Activated CD8-positive, alpha-beta memory T cell treated with anti-CD3 and anti-CD28 coated beads, Interleukin-2, amount 50 U/mL, for 4 hours (primary cell): Measurements from ENCODE around the gene CRYBA4.
A peak's percentile ranks its signal among the peaks of the same experiment; 100 is the strongest.

ENCODE experiments used
- DNase-seq: peaks from one replicate; pipeline ENCODE4 v3.0.0-alpha.2; 2020

Gene CRYBA4

DNA sequence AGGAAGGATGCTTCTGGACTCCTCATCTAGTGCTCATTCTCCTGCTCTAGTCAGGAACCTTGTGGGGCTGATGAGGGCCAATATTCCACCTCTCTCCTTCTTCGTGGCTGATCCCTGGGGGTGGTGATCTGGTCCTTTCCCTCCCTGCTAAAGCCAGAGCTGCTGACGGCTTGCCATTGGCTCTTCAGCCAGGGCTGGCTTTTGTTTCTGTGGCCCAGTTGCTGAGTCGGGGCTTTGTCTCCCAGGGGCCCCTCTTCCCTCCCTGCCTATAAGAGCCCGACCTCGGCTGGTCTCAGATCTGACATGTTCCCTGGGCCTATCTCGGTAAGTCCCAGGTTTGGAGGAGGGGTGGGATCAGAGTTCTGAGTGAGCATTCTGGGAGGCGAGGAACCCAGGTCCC, at the start of gene CRYBA4:
TSS of gene CRYBA4 (plus strand) at position 301 of the 400 bp plus-strand sequence. CDS start 634 bp downstream, outside the sequence.
- no peak for DNase-seq

- no peak for DNase-seq
These were observed 48.6 kb upstream of the CRYBA4 start for GRCh38 chr22:26573026-26573662.

DNA sequence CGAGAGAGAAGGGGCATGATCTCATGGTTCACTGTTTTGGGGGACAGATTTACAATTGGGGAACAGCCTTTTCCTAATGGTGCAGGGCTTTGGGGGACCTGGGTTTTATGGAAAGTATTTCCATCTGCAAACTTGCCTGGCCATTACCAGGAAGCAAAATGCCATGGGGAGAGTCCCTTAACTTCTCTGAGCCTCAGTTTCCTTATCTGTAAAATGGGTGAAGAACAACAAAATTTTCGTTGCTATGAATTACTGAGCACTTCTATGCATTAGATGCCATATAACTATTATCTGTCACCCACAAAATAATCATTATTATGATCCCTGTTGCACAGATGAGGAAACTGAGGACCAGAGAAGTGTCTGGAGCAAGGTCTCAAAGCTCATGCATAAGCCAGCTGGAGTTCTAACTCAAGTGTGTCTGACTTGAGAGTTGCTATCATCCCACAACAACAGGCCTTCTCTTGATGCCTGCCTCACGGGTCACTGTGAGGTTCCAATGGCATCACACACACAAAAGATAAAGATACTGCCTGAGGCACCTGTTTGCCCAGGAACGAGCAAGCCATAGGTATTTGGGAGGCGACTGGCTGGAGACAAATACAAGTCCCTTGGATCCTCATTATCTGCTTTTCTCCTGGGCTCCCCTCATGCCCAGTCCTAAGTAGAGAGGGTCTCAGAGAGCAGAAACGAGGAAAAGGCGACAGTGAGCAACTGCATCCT, 47.6 kb upstream of the CRYBA4 start:
- no peak for DNase-seq

DNA sequence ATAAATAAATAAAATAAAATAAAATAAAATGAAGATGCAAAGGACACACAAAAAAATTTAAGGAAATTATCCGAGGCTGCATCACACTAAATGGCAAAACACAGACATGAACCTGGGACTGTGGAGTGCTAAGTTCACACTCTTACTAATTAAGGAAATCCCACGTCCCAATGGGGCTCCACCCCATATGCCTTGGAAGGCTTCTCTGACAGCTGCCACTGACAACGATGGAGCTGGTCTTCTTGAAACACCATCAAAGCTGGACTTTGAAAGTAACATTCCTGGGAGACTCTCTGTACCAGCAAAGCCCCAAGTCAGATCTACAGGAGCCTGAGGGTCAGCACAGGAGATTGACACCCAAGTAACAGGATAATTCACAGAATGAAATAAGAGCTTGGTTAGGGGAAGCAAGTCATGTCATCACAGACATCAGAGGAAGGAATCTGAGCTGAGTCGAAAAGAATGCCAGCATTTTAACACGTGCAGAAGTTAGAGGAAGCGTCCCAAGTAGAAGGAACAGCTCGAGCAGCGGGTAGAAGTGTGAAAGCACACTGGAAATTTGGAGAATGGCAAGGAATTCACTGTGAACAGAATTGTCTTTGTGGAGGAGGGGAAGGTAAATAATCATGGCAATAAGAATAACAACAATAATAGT, 45.6 kb upstream of the CRYBA4 start:
- DNase-seq: no peak

DNA sequence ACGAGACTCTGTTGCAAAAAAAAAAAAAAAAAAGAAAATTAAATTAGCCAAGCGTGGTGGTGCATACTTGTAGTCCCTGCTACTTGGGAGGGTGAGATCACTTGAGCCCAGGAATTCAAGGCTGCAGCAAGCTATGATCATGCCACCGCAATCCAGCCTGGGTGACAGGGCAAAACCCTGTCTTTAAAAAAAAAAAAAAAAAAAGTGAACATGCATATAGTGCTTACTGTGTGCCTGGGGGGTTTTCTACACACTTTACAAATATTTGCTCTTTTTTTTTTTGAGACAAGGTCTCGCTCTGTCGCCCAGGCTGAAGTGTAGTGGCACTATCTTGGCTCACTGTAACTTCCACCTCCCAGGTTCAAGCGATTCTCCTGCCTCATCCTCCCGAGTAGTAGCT, 44.7 kb upstream of the CRYBA4 start:
- DNase-seq: no peak

- peak; percentile 49 for DNase-seq
These were observed 42.4 kb upstream of the CRYBA4 start for GRCh38 chr22:26579331-26579886.

DNA sequence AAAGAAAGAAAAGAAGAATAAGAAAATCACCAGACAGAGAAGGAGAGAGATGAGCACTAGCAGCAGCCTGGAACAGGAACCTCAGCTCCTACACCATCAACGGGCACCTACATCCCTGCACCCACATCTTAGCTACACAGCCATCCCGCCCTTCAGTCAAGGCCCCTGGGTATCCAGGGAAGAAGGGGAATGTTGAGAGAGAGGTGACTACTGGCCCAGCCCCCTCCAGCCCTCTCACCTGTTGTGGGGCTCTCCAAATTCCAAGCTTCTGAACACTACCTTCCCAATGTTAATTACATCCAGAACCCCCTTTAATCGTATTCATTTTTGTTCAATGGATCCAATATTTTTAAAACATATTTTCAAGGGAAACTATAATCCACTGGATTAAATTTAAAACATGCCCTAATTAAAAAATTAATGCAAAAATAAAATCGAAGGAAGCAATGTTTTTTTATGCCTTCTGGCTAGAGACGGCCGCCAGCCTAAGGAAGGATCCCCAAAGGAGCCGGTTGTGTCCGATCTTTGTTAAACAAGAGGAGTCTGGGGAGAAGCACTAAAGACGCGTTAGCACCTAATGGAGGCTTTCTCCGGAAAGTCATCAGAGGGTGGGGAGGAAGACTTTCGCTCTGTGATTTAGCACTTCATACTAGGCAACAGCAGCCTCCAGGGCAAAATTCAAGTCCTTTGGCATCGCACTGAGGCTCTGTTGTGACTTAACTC, 41.4 kb upstream of the CRYBA4 start:
- no peak for DNase-seq

DNA sequence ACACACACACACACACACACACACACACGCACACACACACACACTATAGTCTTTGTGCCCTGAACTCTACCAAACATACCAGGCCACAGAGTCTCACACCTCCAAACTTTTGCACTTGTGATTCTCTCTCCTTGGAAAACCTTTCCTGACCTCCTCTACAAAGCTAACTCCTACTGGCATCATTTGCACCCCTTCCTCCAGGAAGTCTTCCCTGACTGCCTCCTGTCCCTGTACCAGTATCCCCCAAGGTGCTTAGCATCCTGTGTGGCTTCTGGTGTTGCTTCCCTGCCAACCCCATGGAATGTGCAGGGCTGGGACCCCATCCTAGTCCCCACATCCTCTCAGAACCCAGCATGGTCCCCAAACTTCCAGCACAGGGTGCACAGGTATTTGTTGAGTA, 40.7 kb upstream of the CRYBA4 start:
- DNase-seq: no peak

DNA sequence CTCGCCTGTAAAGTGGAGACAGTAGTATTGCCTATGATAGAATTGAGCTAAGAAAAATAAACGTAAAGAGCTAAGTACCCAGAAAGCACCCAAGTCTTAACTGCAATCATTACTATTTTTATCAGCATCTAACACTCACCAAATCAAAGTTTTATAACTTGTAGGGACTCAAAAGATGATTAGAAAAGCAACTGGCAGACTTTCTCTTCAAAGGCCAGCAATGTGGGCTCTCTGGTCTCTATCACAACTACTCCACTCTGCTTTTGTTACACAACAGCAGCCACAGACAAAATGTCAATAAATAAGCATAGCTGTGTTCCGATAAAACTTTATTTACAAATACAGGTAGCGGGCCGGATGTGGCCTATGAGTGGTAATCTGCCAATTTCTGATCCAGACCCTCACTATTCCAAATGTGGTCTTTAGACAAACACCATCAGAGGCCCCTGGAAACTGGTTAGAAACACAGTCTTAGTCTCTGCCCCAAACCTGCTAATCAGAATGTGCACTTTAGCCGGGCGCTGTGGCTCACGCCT, 40.1 kb upstream of the CRYBA4 start:
- no peak for DNase-seq

GRCh38 chr22:26584010-26584409, 37.8 kb upstream of the CRYBA4 start:
- DNase-seq: no peak

DNA sequence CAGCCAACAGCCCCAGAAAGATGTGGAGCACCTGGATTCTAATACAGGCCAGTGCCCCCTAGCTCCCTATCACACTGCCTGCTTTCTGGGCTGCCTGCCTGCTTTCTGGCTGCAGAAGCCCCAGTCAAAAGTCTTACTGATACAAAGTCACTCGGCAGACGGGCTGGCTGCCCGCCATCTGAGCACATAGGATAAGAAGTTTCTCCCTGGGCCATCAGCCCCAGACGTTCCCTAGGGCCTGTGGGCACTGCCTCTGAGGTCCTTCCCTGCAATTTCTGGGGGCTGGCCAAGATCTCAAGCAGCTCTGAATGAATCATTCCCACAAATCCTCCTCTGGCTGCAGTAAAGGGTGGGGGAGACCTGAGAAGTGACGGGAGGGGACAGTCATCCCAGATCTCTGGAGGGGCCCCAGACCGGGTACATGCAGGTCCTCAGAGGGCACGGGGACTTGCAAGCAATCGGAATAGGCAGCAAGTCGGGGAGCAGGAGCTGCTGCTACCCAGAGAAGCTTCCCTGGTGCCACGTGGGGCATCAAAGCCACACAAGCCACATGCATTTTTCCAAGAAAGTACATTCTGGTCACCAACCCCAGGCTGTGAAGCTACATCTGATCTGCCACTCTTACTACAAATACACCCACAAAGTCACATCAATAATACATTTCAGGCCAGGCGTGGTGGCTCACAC, 36.5 kb upstream of the CRYBA4 start:
- DNase-seq: no peak

DNA sequence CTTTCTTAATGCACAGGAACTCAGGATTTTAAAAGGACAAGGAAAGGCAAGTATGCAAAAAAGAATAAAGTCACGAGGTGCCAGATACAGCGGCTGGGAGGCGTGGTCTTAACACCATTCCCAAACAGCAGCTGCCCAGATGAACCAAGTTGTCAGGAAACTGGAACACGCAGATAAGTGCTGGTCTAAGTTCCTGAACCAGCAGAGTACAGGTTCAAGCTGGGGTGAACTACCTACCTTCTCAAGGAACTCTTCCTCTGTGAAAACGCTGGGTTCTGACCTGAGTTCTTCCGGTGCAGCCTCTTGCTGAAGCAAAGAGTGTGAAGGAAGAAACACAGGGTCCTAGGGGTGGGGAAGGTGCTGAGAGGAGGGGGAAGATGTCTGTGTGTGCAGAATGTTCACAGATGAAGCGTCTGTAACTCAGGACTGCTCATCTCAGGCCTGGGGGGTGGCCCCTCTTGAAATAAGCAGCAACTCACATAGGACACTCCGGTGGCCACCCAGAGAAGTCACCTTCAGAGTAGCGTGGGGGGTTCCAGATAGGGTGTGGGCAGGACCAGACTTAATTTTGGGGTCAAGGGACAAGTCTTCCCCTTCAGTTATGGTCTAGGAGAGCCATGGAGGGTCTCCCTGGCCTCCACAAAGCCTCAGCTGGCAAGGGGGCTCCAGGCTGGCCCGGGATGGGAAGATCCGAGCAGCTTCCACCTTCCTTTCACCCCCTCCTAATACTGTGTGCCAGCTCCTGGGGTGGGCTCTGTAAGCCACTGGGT, 35.0 kb upstream of the CRYBA4 start:
- no peak for DNase-seq

GRCh38 chr22:26587991-26588613, 33.7 kb upstream of the CRYBA4 start:
- DNase-seq: no peak

GRCh38 chr22:26588729-26589366, 32.9 kb upstream of the CRYBA4 start:
- no peak for DNase-seq

DNA sequence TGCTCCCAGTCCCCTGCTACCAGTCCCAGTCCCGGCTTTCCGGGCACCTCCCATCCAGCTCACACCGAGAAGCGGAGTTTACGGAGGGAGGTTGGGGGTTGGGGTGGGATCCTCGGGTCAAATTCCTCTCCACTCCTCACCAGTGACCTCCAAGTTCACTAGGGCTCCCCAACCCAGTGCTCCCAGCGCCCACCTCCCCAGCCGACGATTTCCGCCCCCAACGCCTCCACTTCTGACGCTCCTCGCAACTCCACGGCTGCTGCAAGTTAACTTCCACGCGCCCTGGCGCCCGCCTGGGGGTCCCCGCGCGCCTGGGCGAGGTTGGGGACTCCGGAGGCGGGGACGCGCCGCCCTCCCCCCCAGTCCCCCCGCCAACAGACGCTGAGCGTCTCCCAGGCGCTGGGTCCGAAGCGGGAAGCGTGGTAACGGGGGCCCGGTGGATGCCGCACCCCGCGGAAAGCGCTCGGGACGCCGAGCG, 32.4 kb upstream of the CRYBA4 start:
- peak; percentile 56 for DNase-seq

DNA sequence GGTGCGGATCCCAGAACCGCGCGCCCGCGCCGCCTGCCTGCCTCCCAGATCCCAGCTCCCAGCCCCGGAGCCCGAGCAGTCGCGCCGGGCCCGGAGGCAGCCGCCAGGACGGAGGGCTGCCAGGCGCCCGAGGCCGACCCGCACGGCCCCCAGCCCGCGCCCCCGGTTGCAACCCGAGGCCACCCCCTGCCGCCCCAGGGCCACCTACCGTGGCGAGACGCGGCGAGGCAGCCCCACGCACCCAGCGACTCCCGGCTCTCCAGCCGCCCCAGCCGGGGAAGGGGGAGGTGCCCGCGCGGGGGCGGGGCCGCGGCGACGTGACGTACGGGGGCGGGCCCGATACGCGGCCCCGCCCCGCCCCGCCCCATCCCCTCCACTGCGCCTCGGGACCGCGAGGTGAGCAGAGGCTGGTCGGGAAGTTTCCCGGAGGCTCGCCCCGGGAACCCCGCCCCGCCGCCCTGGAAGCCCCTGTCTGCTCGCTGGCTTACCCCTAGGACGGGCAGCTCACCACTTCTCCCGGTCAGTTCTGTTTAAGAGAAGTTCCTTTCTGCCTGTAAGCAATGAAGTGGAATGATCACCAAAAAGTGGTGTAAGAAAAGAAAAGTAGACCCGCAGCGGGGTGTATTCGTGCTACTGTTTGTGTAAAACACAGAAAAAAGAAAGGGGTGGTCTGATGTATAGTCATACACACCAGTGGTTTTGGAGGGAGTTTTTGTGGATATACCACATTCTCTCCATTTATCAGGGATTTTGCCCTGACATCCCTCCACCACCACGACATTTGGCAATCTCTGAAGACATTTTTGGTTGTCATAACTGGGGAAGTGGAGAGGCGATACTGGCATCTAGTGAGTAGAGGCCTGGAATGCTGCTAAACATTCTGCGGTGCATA, 31.7 kb upstream of the CRYBA4 start, which contains the start of gene TPST2:
TSS of gene TPST2 (minus strand) at position 288 of the 892 bp plus-strand sequence. CDS start 48,502 bp downstream, outside the sequence.
- DNase-seq: peak; percentile 79

DNA sequence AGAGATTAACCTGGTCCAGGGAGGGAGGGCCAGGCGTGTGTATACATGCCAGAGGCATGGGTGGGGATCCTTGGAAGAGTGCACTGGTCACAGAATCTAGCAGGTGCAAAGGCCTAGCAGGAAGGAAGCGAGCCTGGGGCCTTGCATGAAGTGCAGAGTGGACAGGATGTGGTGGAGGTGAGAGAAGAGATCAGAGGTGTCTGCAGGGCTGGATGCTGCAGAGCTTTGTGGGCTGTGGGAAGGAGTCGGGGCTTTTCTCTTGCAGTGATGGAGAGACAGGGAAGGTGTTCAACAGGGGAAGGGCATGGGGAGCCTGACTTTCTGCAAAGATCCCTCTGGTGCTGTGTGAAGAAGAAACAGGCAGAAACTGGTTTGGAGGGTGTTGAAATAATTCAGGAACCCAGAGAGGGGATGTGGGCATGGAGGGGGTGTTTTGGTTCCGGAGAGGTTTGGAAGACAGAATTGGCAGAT, 29.3 kb upstream of the CRYBA4 start:
- DNase-seq: peak; percentile 27

DNA sequence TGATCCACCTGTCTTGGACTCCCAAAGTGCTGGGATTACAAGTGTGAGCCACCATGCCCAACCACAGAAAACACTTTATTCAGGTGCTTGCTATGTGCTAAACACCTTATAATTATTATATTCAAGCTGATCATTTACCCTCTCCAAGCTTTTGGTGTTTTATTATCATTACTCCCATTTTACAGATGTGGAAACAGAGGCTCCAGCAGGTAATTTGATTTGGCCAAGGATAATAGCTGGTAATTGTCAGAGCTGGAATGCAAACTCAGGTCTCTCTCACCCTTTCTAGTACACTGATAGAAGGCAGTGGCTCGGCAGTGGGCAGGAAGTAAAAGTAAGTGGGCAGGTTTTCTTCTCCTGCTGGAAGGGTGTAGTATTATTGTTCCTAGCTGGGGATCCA, 28.0 kb upstream of the CRYBA4 start:
- DNase-seq: no peak

DNA sequence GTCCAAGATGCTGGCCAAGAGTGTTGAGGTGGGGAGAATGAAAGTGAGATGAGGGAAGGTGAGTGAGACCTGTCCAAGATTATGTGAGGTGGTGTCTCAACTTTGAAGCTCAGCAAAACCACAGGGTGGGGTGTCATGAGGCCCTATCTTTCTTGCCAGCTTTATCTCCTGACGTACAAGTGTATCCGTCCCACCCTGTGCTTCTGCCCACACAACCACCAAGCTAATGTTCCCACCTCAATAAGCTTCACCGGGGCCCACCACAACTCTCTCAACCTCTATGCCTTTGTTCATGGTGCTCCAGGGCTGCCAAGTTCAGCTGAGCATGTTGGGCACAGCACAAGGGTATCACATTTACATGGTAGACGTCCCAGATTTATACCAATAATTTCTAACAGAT, 24.7 kb upstream of the CRYBA4 start:
- DNase-seq: peak; percentile 35
